IPS DF 4.7 (cell line): Measurements from ENCODE around the gene MAPKAP1.
A peak's percentile ranks its signal among the peaks of the same experiment; 100 is the strongest.

Source experiments
- DNase-seq: peaks from one replicate; pipeline ENCODE4 v3.0.0-alpha.2; 2013; ENCODE audit warnings: low spot score; ENCODE audit errors: extremely low read depth

Gene MAPKAP1

DNA sequence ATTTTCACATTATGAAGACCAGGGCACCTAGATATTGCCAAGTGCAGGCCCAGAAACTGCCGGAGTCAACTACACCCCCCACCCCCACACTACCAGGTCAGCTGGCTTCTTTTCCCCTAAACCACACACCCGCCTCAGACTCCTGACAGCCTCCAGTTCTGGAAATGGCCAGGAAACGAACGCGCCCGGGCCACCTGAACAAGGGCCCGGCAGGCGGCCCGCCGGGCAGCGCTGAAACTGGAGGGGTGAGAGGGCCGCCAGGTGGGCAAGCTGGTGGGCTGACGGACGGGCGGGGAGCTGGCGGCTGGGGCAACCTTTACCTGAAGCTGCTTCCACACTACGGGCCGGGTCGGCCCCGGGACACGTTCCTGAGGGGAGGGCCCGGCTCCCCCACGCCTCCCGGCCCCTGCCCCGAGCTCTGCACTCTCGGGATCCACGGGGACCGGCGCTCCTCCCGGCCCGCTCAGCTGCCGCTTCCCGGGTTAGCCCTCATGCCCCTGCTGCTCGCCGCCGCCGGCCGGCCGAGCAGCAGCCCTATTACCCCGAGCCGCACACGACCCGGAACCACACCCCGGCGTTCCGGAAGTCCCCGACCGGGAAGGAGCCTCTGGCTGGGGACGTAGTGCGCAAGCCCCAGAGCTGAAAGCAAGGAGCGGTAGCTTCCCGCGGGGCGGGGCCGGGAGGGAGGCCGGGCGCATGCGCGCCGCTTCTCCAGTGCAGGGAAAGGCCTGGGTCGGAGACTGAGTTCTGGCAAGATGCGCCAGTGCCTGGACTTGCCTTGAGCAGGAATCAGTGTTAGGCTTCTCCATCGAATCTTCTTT lies at the start of gene MAPKAP1:
Gene MAPKAP1 (minus strand): TSS at position 558 of the 821 bp plus-strand sequence. CDS start 34,634 bp downstream, outside the sequence.
- peak; percentile 89 for DNase-seq

GRCh38 chr9:125756518-125756917 lies 49.5 kb upstream of the MAPKAP1 start:
- no peak for DNase-seq

DNA sequence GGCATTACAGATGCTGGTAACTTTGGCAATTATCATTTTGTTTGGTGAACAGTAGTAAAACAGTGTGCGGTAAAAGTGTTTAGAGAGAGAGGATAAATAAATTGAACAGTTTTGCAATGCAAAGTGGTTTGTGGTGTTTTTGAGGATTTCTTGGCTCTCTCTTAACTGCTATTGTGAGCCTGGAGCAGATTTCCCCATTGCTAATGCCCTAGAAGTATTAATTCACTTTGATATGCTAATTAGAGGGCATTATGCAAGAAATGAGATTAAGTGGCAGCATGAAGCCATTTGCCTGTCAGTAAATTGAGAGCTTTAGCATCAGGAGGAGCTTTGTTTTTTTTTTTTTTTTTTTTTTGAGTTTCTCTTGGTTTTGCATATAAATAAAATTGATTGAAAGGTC lies 48.3 kb upstream of the MAPKAP1 start:
- DNase-seq = no peak

DNA sequence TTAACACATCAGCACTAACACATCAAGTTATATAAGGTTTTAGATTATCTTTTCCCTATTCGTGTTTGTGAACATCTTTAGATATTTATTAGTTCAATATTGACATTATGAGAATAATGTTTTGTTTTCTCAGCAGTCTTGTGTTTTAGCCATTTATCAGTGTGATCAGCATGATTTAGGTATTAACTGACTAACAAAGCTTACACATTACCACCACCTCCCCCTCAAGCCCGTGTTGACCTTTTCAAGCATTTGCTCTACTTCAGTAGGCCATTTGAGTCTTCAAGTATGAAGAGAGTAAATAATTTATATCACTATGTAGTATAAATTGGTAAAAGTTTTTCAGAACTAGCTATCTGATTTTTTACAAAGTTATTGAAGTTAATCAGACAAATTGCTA lies 47.1 kb upstream of the MAPKAP1 start:
- DNase-seq = no peak

DNA sequence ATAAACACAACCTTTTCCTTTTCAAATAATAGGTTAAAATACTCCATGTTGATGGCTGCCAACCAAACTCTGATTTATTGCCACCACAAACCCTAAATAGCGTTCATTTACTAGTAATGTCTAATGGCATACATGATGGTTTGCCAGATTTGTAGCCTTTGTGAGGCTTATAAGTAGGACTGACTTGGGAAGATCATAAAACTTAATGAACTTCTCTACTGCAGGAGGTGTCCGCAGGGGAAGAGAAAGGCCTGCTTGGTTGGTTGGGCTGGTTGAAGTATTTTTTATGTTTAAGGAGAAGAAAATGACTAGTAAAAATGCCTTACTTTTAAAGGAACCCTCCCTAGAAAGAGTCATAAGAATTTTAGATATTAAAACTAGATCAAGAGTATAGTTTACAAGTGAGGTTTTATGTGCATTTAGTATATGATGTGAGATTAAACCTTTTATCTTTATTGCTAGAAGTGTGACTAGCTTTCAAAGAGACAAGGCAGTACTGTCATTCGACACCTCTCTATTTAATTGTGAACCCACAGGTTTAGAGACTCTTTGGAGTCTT lies 45.1 kb upstream of the MAPKAP1 start:
- DNase-seq = no peak

DNA sequence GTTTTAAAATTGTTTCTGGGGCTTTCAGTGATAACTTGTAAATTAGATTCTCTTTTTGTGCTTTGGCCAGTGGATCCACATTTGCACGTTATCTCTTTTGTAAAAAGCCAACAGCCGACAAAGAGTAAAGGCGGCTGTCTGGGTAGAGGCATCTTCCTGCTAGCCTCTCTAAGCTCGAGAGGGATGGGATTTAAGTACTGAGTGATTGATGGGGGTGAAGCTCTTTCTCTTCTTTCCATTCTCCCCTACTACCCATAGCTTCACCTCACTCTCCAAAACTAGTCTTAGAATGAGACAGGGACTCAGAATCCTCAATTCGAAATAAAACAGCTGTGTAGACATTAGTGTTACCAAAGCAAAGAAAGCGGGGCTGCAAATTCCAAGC lies 43.6 kb upstream of the MAPKAP1 start:
- no peak for DNase-seq

- DNase-seq = no peak
Measured at GRCh38 chr9:125749951-125750626, 43.1 kb upstream of the MAPKAP1 start.

DNA sequence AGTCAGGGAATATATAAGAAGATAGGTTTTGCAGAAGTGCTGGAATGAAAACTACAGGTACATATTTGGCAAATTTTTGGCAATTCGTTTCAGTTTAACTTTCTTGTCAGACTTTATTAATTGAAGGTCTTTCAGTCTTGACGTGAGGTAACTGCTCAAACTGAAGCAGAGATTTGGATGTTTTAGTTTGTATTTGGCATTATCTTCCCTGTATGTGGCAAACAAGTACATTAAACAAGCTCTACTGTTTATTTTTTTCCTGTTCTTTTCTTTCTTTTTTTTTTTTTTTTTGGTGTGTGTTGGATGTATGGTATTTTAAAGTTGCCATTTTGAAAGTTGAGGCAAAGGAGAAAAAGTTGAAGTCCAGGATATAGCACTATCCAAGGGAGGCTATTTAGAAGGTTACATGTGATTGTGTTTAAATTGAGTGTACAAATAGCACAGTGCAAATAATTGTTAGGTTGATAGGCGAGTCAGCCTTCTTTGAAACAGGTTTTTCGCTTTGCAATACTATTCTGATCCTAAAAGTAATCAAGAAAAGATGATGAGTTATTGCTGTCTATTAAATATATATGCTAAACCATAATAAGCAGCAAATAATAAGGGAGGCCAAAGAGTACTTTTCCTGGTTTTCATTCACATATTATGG lies 42.4 kb upstream of the MAPKAP1 start:
- no peak for DNase-seq

GRCh38 chr9:125748446-125749099 lies 41.6 kb upstream of the MAPKAP1 start:
- no peak for DNase-seq

GRCh38 chr9:125747765-125748445 lies 40.9 kb upstream of the MAPKAP1 start:
- no peak for DNase-seq

GRCh38 chr9:125747053-125747764 lies 40.2 kb upstream of the MAPKAP1 start, which contains the start of gene PBX3:
Gene PBX3 (plus strand): TSS chr9:125747373.
- DNase-seq = no peak

DNA sequence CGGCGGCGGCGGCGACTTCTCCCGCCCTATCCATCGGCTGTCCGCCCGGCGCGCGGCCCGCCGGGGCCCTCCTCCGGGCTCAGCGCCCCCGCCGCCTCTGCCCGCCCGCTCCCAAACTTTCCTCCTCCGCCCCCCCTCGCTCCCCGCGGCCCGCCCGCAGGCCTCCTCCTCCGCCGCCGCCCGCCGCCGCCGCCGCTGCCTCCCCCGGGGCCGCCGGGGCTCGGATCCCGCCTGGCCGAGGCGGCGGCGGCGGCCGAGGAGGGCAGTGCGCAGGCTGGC lies 39.7 kb upstream of the MAPKAP1 start:
- no peak for DNase-seq

DNA sequence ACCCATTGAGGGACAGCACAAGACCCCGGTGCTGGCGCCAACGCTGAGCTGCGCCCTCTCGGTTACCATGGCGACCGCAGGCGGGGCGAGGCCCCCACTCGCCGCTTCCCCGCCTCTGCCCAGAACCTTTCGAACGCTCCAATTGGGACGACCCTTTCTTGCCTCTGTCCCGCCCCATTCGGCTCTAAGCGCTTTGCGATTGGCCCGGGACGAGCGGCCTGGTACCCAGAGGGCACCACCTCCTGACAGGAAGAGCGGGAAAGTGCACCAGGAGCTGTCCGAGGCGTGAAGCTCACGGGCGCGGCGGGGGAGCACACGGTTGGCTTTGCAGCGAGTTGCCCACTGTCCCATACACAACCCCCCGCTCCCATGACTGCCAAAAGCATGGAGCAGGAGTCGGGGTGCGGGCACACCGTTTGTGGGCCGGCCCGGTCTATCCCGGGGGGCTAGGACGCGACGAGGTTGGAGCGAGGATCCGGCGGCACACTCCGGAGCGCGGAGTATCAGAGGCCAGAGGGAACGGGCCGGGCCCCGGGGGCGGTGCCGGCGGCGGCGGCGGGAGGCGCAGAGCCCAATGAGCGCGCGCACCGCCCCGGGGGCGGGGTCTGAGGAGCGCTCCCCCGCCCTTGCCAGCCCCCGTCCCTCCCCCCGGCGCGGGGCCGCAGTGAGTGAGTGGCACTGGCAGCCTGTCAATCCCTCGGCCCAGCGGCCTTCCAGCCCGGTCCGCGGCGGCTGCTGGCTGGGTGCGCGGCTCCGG lies 39.2 kb upstream of the MAPKAP1 start:
- peak; percentile 96 for DNase-seq

DNA sequence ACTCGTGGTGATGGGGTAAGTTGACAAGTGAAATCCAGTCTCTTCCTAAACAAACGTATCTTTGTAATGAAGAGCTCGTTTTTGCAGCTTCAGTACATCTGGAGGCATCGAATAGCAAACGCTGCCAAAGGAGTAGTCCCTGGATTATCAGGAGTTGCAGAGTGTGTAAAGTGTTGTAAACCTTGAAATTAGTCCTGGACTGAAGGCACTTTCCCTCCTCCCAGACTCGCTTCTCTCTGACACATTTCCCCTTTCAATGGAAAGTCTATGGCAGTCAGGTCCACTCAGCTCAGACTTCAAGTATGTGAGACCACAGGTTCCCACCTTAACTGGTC lies 38.6 kb upstream of the MAPKAP1 start:
- no peak for DNase-seq

- DNase-seq = no peak
Measured at GRCh38 chr9:125745018-125745417, 38.0 kb upstream of the MAPKAP1 start.

GRCh38 chr9:125744616-125745015 lies 37.6 kb upstream of the MAPKAP1 start:
- DNase-seq = no peak

GRCh38 chr9:125743682-125744428 lies 36.8 kb upstream of the MAPKAP1 start:
- no peak for DNase-seq

GRCh38 chr9:125742657-125743056 lies 35.6 kb upstream of the MAPKAP1 start:
- DNase-seq = no peak

- DNase-seq = no peak
Measured at GRCh38 chr9:125739436-125739835, 32.4 kb upstream of the MAPKAP1 start.
